ENCODE results near the gene GCSH.
A peak's percentile ranks its signal among the peaks of the same experiment; 100 is the strongest.

Gene GCSH

DNA sequence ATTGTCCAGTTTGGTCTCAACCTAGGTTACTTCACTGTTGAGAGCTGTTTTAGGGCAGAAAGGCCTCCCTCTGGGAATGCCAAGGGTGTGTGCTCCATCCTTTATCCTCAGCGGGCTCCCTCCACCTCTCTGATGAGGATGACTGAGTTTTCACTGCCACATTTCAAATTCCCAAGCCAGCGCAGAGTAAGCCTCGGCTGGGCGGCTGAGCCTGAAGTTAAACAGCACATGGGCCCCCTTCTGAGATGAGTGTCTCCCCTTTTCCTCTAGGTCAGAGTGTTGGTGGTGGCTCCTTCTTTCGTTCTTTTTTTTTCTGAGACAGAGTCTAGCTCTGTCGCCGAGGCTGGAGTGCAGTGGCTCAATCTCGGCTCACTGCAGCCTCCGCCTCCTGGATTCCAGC is 5.5 kb upstream of the GCSH start:
- DNase-seq (ENCODE audit: low read depth): no peak

DNA sequence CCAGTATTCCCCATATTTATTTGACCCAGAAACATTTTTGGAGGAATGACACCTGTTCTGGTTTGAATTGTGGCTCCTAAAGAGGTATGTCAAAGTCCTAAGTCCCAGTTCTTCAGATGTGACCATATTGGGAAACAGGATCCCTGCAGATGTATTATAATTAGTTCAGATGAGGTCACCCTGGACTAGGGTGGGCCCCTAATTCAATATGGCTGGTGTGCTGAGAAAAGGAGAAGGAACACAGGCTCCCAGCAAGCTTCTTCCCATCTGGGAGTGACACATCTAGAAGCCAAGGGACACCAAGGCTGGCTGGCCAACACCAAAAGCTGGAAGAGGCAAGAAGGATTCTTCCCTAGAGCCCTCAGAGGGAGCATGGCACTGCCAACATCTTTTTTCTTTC is 3.8 kb upstream of the GCSH start:
- no peak for DNase-seq (ENCODE audit: low read depth)

DNA sequence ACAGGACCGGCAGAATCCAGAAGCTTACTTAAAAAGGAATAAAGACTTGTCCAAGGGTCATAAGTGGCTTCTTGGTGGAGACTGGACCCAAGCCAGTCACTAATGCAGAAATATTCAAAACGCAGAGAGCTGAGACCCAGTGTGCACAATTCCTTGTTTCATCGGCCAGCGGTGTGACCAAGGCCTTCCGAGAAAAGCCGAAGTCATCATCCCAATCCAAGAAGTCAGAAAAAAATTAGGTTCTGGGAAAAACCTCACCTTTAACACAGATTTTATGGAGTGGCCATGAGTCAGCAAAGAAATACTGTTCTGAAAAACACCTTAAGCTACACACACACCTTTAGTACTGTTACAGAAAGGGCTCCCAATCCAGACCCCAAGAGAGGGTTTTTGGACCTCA is 1.0 kb upstream of the GCSH start:
- no peak for DNase-seq (ENCODE audit: low read depth)

GRCh38 chr16:81096715-81097208 is 567 bp upstream of the GCSH start:
- no peak for DNase-seq (ENCODE audit: low read depth)

DNA sequence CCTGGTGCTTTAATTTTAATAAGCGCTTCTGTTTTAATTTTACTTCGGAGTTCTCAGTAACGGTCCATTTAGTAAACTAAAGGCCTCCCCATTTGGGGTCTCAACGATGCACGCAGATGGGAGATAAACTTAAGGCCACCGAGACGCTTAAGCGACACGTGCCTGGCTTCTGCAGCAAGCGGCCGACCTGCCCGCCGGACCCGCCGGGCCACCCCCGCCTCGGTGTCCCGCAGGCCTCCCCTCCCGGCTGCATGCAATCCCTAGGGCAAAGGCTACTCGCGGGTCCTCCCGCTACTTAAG is 592 bp downstream of the GCSH start:
- no peak for DNase-seq (ENCODE audit: low read depth)

DNA sequence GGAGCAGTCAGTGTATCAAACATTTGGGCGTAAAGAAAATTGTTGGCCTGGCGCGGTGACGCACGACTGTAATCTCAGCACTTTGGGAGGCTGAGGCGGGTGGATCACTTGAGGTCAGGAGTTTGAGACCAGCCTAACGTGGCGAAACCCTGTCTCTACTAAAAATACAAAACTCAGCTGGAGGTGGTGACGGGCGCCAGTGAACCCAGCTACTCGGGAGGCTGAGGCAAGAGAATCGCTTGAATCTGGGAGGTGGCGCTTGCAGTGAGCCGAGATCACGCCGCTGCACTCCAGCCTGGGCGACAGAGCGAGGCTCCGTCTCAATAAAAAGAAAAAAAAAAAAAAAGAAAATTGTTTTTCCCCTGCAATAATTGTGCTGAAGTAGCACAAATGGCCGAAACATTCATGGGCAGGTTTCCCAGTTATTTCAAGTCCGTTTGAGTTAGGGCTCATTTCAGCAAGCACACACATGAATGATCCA is 1.4 kb downstream of the GCSH start:
- DNase-seq (ENCODE audit: low read depth): no peak

GRCh38 chr16:81088836-81089235 is 7.4 kb downstream of the GCSH start:
- no peak for DNase-seq (ENCODE audit: low read depth)

GRCh38 chr16:81081014-81081413 is 15.2 kb downstream of the GCSH start:
- DNase-seq (ENCODE audit: low read depth): no peak

- DNase-seq (ENCODE audit: low read depth): no peak
Measured at GRCh38 chr16:81080233-81080632, 16.0 kb downstream of the GCSH start.

DNA sequence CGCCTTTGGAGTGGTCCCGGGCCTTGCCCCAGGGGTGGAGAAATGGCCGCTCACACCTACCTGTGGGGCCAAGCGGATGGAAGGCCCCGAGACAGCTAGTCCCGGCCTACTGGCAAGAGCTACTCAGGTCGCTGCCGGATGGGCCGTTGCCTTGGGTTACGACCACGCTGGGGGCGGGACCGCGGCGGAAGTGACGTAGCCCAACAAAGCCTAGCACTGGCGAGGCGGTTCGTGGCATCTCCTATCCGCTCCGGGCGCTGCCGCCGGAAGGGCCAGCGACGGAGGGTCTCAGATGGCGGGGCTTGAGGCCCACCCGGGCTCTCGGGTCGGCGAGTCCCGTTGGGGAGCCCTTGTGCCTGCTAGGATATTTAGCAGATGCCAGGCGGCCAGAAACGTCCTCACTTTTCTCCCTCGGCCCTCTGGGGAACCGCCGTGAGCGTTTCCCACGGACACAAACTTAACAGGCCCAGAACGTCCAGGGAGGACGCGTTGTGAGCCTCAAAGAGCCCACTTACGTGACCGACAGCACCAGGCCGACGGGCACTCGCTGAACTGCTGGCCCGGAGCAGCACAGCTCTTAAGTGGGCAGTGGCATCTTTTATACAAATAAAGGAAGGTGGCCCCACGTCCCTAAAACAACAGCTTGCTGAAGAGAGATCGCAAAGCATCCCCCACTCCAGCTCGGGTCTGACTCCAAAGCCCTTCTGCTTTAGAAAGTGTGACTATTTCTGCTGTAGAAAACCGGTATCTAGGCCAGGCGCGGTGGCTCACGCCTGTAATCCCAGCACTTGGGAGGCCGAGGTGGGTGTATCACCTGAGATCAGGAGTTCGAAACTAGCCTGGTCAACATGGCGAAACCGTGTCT is 18.9 kb downstream of the GCSH start, which contains the start of gene C16orf46:
TSS of gene C16orf46 (minus strand) at position 163 of the 865 bp plus-strand sequence. CDS start 13,283 bp downstream, outside the sequence.
- peak; percentile 95 for DNase-seq (ENCODE audit: low read depth)

DNA sequence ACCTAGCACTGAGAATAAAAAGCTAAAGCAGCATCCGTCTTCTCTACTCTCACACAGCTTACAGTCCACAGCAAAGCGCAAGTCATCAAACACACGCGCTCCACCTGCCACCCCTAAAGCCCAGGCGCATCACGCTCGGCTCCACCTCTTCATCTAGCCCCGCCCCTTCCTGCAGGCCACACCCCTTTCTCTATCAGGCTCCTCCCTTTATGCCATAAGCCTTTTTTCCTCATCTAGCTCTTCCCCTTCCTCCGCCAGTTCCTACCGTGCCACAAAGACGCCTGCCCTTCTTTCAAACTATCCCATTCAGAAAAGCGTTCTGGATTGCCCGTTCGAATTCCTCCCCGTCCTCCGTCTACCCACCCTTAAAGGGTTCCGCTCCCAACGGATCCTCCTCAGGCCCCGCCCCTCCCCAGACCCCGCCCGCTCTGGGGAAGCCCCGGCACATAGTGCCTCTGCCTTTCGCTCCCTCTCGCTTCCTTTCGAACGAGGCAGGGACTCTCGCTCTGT is 19.6 kb downstream of the GCSH start:
- peak; percentile 88 for DNase-seq (ENCODE audit: low read depth)

DNA sequence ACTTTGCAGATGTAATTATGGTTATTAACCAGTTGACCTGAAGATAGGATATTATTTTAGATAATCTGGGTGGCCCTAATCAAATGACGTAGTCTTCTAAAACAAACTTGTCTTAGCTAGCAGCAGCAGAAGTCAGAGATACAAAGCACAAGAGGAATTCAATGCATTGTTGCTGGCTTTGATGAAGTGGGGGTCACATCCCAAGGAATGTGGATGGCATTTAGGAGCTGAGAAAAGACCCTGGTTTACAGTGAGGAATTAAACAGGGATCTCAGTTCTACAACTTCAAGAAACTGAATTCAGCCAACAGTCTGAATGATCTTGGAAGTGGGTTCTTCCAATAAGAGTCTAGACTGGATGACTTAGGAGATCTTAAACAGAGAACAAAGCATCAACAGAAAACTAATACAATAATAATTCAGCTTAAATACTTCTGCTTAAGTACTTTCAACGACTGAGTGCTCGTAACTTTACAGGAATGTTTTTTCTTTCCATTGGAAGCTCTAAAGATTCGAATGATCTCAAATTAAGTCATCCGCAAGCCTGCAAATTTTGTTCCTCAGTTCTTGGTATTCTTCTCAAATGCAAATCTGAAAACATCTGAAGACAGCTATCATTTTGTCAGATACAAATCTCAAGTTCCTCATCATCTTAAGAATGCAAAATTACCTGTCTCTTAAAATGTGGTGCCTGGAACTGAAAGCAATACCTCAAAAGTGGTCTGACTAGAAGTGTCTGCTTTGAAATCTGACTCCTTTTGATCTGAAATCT is 22.4 kb downstream of the GCSH start:
- no peak for DNase-seq (ENCODE audit: low read depth)

GRCh38 chr16:81071805-81072204 is 24.4 kb downstream of the GCSH start:
- no peak for DNase-seq (ENCODE audit: low read depth)

GRCh38 chr16:81070979-81071378 is 25.2 kb downstream of the GCSH start:
- DNase-seq (ENCODE audit: low read depth): no peak

- DNase-seq (ENCODE audit: low read depth): no peak
Measured at GRCh38 chr16:81069063-81069462, 27.1 kb downstream of the GCSH start.

- DNase-seq (ENCODE audit: low read depth): no peak
Measured at GRCh38 chr16:81067166-81067565, 29.0 kb downstream of the GCSH start.

GRCh38 chr16:81066681-81067080 is 29.5 kb downstream of the GCSH start:
- no peak for DNase-seq (ENCODE audit: low read depth)

- no peak for DNase-seq (ENCODE audit: low read depth)
Measured at GRCh38 chr16:81061871-81062608, 34.2 kb downstream of the GCSH start.

- DNase-seq (ENCODE audit: low read depth): no peak
Measured at GRCh38 chr16:81061307-81061640, 34.9 kb downstream of the GCSH start.

DNA sequence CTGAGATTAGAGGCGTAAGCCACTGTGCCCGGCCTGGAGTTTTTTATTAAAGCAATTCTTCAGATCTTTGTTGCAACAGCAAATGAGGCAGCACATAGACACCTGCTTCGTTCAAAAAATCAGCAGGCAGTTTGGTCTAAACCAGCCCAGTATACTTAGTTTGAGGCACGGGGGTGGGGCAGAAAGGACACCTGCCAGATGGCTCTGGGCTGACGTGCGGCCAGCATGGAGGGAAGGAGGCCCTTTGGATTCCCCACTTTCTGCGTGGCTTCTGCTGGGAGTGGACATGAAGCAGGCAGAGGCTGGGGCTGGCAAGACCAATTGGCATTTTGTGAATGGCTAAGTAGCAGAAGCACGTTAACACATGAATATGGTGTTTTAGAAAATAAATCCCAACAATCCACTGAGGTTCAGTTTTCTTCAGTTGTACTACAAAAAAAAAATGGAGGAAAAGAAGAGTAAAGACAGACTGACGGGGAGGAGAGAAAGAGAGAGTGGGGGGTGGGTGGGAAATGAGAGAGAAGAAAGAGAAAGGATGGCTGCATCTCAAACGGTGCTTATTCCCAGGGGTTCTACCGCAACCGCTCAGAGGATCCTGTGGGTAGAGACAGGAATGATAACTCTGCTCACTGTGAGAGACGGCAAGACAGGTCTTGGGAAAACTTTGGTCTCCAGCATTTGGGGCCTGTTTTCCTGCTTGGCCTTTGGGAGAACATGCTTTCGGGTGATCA is 35.5 kb downstream of the GCSH start:
- no peak for DNase-seq (ENCODE audit: low read depth)

DNA sequence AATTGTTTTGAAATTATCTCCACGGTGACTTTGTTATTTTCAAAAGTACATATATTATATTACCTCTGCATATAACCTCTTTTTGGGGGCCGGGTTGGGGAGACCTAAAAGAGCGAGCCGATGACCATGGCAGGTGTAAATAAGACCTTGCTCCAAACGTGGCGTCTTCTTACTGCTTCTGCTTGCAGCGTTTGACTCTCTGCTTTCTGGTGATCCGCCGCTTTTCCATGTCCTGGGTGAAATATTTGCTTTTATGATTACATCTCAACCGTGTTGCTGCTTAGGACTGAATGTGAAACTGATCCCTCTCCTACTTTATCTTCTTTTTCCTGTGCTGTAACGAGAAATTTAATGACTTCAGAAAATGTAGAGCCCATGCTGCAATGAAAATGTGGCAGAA is 42.4 kb downstream of the GCSH start:
- DNase-seq (ENCODE audit: low read depth): no peak

DNA sequence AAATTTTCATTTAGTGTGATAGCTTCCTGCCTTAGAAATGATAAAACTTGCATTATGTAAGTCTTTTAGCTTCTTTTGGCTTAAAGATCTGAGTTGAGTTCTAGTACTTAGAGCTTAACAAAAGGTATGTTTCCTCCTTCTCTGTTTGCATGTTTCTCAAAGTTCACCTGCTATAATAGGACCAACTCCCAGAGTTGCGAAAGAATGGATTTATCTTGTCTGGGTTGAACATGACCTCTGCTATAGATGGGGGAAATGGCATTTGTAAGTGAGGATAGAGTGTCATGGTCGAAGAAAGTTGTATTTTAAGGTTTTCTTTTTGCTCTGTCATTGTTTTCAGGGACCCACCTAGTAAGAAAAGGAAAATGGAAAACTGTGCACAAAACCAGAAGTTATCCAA is 53.4 kb downstream of the GCSH start:
- no peak for DNase-seq (ENCODE audit: low read depth)
